Keratinocyte (primary cell): ENCODE data around the gene VMP1. TPM values are rescaled to one million over a fixed set of nuclear protein-coding genes. Genes with fewer than 3 reads are reported as not detected.

Source experiments
- DNase-seq: peaks from one replicate; pipeline ENCODE4 v3.0.0-alpha.2; 2011; ENCODE audit warnings: low read depth, missing footprints, low spot score
- FAIRE-seq: peaks from 2 replicates; lab custom pipeline; 2011; peaks lifted over from hg19 to GRCh38; lab: Jason Lieb, UNC
- H2AFZ ChIP-seq: 2 replicates; pipeline ENCODE4 v1.6.0; 2012; ENCODE audit warnings: low read length, control low read depth, inconsistent platforms; ENCODE audit not compliant: control insufficient read depth
- H3K27ac ChIP-seq: 2 replicates; pipeline ENCODE4 v1.5.1; 2011; ENCODE audit warnings: low read length; ENCODE audit not compliant: control insufficient read depth, insufficient read depth
- H3K27me3 ChIP-seq: 3 replicates; pipeline ENCODE4 v1.6.0; 2011; ENCODE audit warnings: low read length; ENCODE audit not compliant: control insufficient read depth, insufficient read depth; ENCODE audit errors: extremely low read depth
- H3K36me3 ChIP-seq, 2 experiments: 2 replicates in 1 of 2; 3 replicates in 1 of 2; pipeline ENCODE4 v1.5.1; 2011; ENCODE audit warnings: low read length in 2 of 2, mild to moderate bottlenecking in 1 of 2; ENCODE audit not compliant: control insufficient read depth in 2 of 2, insufficient read depth in 2 of 2; ENCODE audit errors: extremely low read depth in 1 of 2
- H3K4me1 ChIP-seq: 3 replicates; pipeline ENCODE4 v1.5.1; 2011; ENCODE audit warnings: low read length; ENCODE audit not compliant: control insufficient read depth, insufficient read depth; ENCODE audit errors: extremely low read depth
- H3K4me2 ChIP-seq: 3 replicates; pipeline ENCODE4 v1.6.0; 2011; ENCODE audit warnings: low read depth, low read length; ENCODE audit not compliant: control insufficient read depth, insufficient read depth; ENCODE audit errors: extremely low read depth
- H3K4me3 ChIP-seq, 3 experiments: fragments of 200-600 bp in 1 of 3; sonication (generic) in 1 of 3; 2 replicates in 2 of 3; 3 replicates in 1 of 3; pipeline ENCODE4 v1.5.1; 2011 to 2016; ENCODE audit warnings: low read length in 3 of 3, mild to moderate bottlenecking in 3 of 3, control low read depth in 2 of 3, inconsistent platforms in 1 of 3, low read depth in 1 of 3, mixed read lengths in 1 of 3, mixed run types in 1 of 3, moderate library complexity in 1 of 3; ENCODE audit not compliant: control insufficient read depth in 2 of 3, insufficient read depth in 2 of 3; ENCODE audit errors: extremely low read depth in 1 of 3
- H3K79me2 ChIP-seq: 2 replicates; pipeline ENCODE4 v1.6.0; 2012; ENCODE audit warnings: low read length; ENCODE audit not compliant: control insufficient read depth, insufficient read depth
- H3K9ac ChIP-seq: 3 replicates; pipeline ENCODE4 v1.6.0; 2011; ENCODE audit warnings: low read length; ENCODE audit not compliant: control insufficient read depth, insufficient read depth; ENCODE audit errors: extremely low read depth
- H3K9me1 ChIP-seq: 3 replicates; pipeline ENCODE4 v1.6.0; 2011; ENCODE audit warnings: low read length; ENCODE audit not compliant: control insufficient read depth, insufficient read depth; ENCODE audit errors: extremely low read depth
- H3K9me3 ChIP-seq: 2 replicates; pipeline ENCODE4 v1.5.1; 2012; ENCODE audit warnings: low read depth, low read length; ENCODE audit not compliant: control insufficient read depth
- H4K20me1 ChIP-seq: 3 replicates; pipeline ENCODE4 v1.6.0; 2011; ENCODE audit warnings: low read length; ENCODE audit not compliant: control insufficient read depth, insufficient read depth; ENCODE audit errors: extremely low read depth
- EZH2 ChIP-seq: IDR thresholded peaks from one replicate; pipeline ENCODE4 v1.6.1; 2012; ENCODE audit warnings: inconsistent platforms, mild to moderate bottlenecking, low read length, moderate library complexity
- dilution Hi-C: fragments of 300-500 bp; cut with MboI; formaldehyde crosslinking; loops from one replicate; pipeline ENCODE4 v1.7.0; 2020; ENCODE audit warnings: low sequenced_read_pairs; ENCODE audit not compliant: extremely low pct_ligation_motif_present
- polyA plus RNA-seq, 5 experiments: library from polyadenylated mRNA; depleted of rRNA in 3 of 5; stranded (reverse) in 3 of 5; stranded (forward) in 1 of 5; unstranded in 1 of 5; fragments of >200 nt; gene quantifications; 1 replicate in 1 of 5; 2 replicates in 3 of 5; 3 replicates in 1 of 5; pipeline versions ENCODE4 v1.2.1 to v1.2.3, GENCODE V29; 2011 to 2012; ENCODE audit warnings: missing spikeins in 2 of 5, low read depth in 1 of 5, low replicate concordance in 1 of 5
- TF ChIP-seq, protein P1 (sequence below), 3 experiments: IDR thresholded peaks in 1 of 3; conservative IDR thresholded peaks in 1 of 3; optimal IDR thresholded peaks in 1 of 3; 2 replicates in 2 of 3; 3 replicates in 1 of 3; pipeline versions ENCODE3 to v1.5.1; 2011; ENCODE audit warnings: low read length in 3 of 3, mild to moderate bottlenecking in 3 of 3, moderate library complexity in 2 of 3, control low read depth in 1 of 3, inconsistent platforms in 1 of 3; ENCODE audit not compliant: insufficient read depth in 2 of 3; ENCODE audit errors: extremely low read depth in 1 of 3

VMP1 gene
- polyA plus RNA-seq, 1 donor (not counting 4 experiments of a cell fraction or from before 2014, with no cell fraction given) = 303 TPM

DNA sequence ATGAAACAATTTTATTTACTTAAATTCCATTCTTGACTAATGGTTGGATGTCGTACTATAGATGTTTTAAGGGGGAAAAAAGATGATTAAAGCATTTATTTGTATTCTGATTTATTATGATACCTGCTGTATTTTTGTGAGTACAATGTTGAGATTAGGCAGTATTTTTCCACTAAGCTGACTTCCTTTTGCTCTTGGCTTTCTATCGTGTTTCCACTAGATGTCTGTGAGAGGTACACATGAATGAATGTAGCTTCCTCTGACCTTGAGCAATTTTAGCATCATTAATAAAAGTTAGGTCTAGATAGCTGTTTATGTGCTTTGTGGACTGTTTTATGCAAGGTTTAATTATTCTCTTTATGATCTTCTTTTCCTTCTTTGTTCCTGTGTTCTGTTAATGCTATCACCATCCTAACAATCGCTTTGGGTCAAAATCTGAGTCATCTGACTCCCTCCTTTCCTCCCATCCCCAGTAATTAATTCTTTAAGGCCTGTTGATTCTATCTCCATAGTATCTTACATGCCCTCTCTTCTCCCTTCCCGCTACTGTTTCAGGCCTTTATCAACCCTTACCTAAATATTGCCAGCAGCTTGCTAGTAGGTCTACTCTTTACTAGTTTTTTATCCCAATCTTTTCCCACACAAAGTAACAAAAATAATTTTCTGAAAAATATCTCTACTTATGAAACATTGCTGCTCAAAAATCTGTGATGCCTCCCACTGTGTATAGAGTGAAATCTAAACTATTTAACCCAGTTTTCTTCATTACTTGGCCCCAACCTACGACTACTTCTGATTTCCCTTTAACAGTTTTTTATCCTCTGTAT is 76.0 kb downstream of the VMP1 start:
- no peaks in the 10 kb centered on the region for H3K9me1 ChIP-seq
- no peaks in the 10 kb centered on the region for H3K79me2 ChIP-seq
- no peaks in the 10 kb centered on the region for H3K9me3 ChIP-seq
- H3K4me2 ChIP-seq = peak overlapping the region; percentile 51
- no peaks in the 10 kb centered on the region for H3K27me3 ChIP-seq
- H3K36me3 ChIP-seq = peaks cover 0 to 3% of the 10 kb centered on the region in 2 experiments
- H2AFZ ChIP-seq = no peak overlapping the region
- H3K9ac ChIP-seq = peak overlapping the region; percentile 65
- FAIRE-seq (no peak), DNase-seq (no peak)
- peak overlapping the region in 2 of 3 experiments; percentile 12 to 19 for H3K4me3 ChIP-seq
- dilution Hi-C loops = no loop called here
- no peak for TF ChIP-seq EZH2
- H3K27ac ChIP-seq = peak overlapping the region; percentile 96
- peaks cover 51% of the 10 kb centered on the region for H3K4me1 ChIP-seq
- H4K20me1 ChIP-seq = no peaks in the 10 kb centered on the region

DNA sequence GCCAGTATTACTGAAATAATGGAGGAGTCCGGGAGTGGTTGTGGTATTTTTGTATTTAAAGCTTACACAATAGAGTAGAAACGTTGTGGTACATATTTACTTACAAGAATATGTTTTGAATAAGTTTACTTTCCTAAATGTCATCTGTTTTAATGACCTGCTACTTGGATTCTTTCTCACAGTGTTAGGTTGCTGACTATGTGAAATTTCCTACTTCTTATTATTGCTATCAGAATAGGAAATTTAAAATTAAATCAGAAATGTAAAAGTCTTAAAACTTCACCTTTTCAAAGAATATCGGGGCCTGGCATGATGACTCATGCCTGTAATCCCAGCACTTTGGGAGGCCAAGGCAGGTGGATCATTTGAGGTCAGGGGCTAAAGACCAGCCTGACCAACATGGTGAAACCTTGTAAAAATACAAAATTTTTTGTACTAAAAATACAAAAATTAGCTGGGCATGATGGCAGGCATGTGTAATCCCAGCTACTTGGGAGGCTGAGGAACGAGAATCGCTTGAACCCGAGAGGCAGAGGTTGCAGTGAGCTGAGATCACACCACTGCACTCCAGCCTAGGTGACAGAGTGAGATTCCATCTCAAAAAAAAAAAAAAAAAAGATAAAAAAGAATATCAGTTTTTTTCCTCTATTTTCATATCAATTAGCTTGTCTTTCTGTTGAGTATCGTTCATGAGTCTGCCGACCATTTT is 77.8 kb downstream of the VMP1 start:
- FAIRE-seq = no peak

More for the DNA sequence above, 77.8 kb downstream of the VMP1 start:
- Histone ChIP-seq H3K4me3 (no peak overlapping the region), H4K20me1 (no peaks in the 10 kb centered on the region), H3K36me3 (no peaks in the 10 kb centered on the region), H2AFZ (no peak overlapping the region), H3K4me1 (peaks cover 51% of the 10 kb centered on the region), H3K9me3 (no peaks in the 10 kb centered on the region), H3K9ac (peak overlapping the region; percentile 79), H3K4me2 (peak overlapping the region; percentile 51), H3K79me2 (no peaks in the 10 kb centered on the region), H3K27me3 (no peaks in the 10 kb centered on the region), H3K9me1 (no peaks in the 10 kb centered on the region), H3K27ac (peak overlapping the region; percentile 96)
- dilution Hi-C loops = no loop called here
- TF ChIP-seq EZH2 = no peak
- TF ChIP-seq, protein P1, sequence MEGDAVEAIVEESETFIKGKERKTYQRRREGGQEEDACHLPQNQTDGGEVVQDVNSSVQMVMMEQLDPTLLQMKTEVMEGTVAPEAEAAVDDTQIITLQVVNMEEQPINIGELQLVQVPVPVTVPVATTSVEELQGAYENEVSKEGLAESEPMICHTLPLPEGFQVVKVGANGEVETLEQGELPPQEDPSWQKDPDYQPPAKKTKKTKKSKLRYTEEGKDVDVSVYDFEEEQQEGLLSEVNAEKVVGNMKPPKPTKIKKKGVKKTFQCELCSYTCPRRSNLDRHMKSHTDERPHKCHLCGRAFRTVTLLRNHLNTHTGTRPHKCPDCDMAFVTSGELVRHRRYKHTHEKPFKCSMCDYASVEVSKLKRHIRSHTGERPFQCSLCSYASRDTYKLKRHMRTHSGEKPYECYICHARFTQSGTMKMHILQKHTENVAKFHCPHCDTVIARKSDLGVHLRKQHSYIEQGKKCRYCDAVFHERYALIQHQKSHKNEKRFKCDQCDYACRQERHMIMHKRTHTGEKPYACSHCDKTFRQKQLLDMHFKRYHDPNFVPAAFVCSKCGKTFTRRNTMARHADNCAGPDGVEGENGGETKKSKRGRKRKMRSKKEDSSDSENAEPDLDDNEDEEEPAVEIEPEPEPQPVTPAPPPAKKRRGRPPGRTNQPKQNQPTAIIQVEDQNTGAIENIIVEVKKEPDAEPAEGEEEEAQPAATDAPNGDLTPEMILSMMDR (optimal IDR thresholded peaks at IDR 0.05 in 1 of 3, IDR thresholded peaks at IDR 0.05 in 1 of 3, conservative IDR thresholded peaks at IDR 0.05 in 1 of 3; ENCODE audit: extremely low read depth in 1 of 3, insufficient read depth in 2 of 3, low read length in 3 of 3) = no peak
- no peak for DNase-seq
